Body of pancreas (tissue), 4 donors: ENCODE results near the gene MPL. TPM values are rescaled to one million over a fixed set of nuclear protein-coding genes. Genes with fewer than 3 reads are reported as not detected.

ENCODE experiments used
- ATAC-seq: fragments of 150-250 bp; one replicate; pipeline ENCODE4 v1.9.1; 2016
- DNase-seq, 4 donors: peaks; one replicate each; pipeline ENCODE4 v3.0.0-alpha.2; 2019
- H3K27ac ChIP-seq, 4 donors: fragments of 200-600 bp; sonication (generic); 1 replicate in 3 of 4; 2 replicates in 1 of 4; pipeline versions ENCODE4 v1.5.1 to v1.6.1; 2016 to 2019; ENCODE audit warnings: mild to moderate bottlenecking in 1 of 4, mixed read lengths in 1 of 4, moderate library complexity in 1 of 4
- H3K27me3 ChIP-seq, 2 donors: fragments of 200-600 bp; sonication (generic); one replicate each; pipeline ENCODE4 v1.6.0; 2016; ENCODE audit warnings: mild to moderate bottlenecking in 1 of 2
- H3K36me3 ChIP-seq, 2 donors: fragments of 200-600 bp; sonication (generic); replicated peaks in 1 of 2; 2 replicates each; pipeline ENCODE4 v1.5.1; 2016; ENCODE audit warnings: low read depth in 2 of 2; ENCODE audit not compliant: insufficient read depth in 1 of 2
- H3K4me1 ChIP-seq: fragments of 200-600 bp; sonication (generic); one replicate; pipeline ENCODE4 v1.6.0; 2016
- H3K4me3 ChIP-seq, 2 donors: fragments of 200-600 bp; sonication (generic); 1 replicate in 1 of 2; 2 replicates in 1 of 2; pipeline ENCODE4 v1.5.1; 2016 to 2019
- H3K9me3 ChIP-seq, 3 donors: fragments of 200-600 bp; sonication (generic); 1 replicate in 2 of 3; 2 replicates in 1 of 3; pipeline ENCODE4 v1.5.1; 2016
- POLR2A ChIP-seq, 3 donors: fragments of 450-650 bp; IDR thresholded peaks; one replicate each; pipeline ENCODE4 v1.6.1; 2016; ENCODE audit warnings: antibody characterized with exemption in 3 of 3, mild to moderate bottlenecking in 2 of 3
- WGBS, 2 donors: methylation state at CpG; one replicate each; pipeline ENCODE4 v1.1.5; 2017; 5-methylcytosine and 5-hydroxymethylcytosine counted together
- intact Hi-C: fragments of 100-400 bp; cut with DNase I; formaldehyde crosslinking; loops from one replicate; pipeline ENCODE4 v1.15.1; 2023
- total RNA-seq, 2 donors: library from RNA; depleted of rRNA; stranded (reverse); fragments of >200 nt; gene quantifications; one replicate each; pipeline ENCODE4 v1.1.0, GENCODE V29; 2016
- TF ChIP-seq, protein P1 (sequence below), 7 experiments: fragments of 450-650 bp in 4 of 7; fragments of 200-600 bp in 3 of 7; sonication (generic) in 3 of 7; IDR thresholded peaks; one replicate each; pipeline ENCODE4 v1.5.1; 2016 to 2019; ENCODE audit warnings: antibody characterized with exemption in 7 of 7

The MPL gene
- total RNA-seq, 2 donors from 2014 or later: not detected

DNA sequence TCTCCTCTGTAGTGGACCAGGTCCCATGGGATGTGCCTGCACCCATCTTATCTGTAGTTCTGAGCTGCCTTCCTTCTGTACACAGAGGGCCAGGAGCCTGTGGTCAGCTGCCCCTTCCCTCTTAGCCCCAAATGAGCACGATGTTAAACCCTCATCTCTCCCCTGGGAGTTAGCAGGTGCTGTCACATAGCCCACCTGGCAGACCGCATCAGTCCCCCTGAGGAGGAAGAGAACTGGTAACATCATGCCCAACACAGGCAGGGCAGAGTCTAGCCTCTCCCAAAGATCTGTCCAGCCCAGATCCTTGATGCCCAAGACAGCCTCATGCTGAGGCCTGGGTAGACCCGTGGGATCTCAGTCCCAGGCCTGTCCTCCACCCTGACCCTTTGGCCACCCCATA is 32.2 kb upstream of the MPL start:
- Histone ChIP-seq H3K36me3 (no peaks in the 10 kb centered on the region), H3K4me1 (no peaks in the 10 kb centered on the region), H3K4me3 (no peak overlapping the region), H3K27me3 (no peaks in the 10 kb centered on the region), H3K9me3 (no peaks in the 10 kb centered on the region), H3K27ac (no peak overlapping the region)
- 67 to 74% methylated on average over 1 to 3 of the region's 3 CpGs for WGBS, 2 donors
- intact Hi-C loops: no loop called here
- ATAC-seq: no peak
- no peak for TF ChIP-seq POLR2A (IDR thresholded peaks at IDR 0.05)
- TF ChIP-seq, protein P1, sequence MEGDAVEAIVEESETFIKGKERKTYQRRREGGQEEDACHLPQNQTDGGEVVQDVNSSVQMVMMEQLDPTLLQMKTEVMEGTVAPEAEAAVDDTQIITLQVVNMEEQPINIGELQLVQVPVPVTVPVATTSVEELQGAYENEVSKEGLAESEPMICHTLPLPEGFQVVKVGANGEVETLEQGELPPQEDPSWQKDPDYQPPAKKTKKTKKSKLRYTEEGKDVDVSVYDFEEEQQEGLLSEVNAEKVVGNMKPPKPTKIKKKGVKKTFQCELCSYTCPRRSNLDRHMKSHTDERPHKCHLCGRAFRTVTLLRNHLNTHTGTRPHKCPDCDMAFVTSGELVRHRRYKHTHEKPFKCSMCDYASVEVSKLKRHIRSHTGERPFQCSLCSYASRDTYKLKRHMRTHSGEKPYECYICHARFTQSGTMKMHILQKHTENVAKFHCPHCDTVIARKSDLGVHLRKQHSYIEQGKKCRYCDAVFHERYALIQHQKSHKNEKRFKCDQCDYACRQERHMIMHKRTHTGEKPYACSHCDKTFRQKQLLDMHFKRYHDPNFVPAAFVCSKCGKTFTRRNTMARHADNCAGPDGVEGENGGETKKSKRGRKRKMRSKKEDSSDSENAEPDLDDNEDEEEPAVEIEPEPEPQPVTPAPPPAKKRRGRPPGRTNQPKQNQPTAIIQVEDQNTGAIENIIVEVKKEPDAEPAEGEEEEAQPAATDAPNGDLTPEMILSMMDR (IDR thresholded peaks at IDR 0.05): no peak
- no peak for DNase-seq

DNA sequence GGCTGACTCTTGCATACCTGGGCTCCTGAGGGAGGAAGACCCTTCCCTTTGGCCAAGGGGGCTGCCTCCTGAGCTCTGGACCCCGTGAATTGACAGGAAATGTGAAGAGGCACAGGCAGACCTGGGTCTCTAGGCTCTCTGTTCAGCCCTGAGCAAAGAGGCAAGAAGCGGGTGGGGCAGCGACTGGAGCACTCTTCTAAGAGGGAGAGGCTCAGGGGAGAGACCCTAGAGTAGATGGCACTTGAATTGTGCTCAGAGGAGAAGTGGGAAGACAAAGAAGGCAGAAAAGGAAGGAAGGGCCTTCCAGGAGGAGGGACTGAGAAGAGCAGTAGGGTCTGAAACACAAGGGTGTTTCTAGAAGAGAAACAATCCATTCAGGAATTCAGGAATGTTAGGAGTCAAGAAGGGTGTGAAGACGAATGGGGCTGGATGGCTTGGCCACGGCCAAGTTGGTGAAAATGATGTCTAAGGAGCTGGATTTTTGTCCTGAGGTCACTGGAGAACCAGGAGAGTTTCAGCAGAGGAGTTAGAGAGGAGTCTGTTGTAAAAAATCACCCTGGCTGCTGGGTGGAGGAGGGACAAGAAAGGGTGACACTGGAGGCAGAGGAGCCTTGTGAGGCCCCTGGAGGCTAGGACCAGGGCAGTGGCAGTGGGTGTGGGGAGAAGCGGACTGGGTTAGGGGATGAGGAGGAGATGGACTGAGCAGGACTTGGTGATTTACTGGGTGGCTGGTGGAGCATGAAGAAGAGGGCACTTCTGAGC is 31.5 kb upstream of the MPL start:
- DNase-seq: no peak
- Histone ChIP-seq H3K4me1 (no peaks in the 10 kb centered on the region), H3K27ac (no peak overlapping the region), H3K36me3 (no peaks in the 10 kb centered on the region), H3K27me3 (no peaks in the 10 kb centered on the region), H3K4me3 (no peak overlapping the region), H3K9me3 (no peaks in the 10 kb centered on the region)
- no peak for ATAC-seq
- TF ChIP-seq, protein P1 (IDR thresholded peaks at IDR 0.05): no peak
- TF ChIP-seq POLR2A (IDR thresholded peaks at IDR 0.05): no peak
- whole genome bisulfite sequencing, 2 donors: 86 to 89% methylated on average over 6 of the region's 6 CpGs
- intact Hi-C loops: no loop called here

DNA sequence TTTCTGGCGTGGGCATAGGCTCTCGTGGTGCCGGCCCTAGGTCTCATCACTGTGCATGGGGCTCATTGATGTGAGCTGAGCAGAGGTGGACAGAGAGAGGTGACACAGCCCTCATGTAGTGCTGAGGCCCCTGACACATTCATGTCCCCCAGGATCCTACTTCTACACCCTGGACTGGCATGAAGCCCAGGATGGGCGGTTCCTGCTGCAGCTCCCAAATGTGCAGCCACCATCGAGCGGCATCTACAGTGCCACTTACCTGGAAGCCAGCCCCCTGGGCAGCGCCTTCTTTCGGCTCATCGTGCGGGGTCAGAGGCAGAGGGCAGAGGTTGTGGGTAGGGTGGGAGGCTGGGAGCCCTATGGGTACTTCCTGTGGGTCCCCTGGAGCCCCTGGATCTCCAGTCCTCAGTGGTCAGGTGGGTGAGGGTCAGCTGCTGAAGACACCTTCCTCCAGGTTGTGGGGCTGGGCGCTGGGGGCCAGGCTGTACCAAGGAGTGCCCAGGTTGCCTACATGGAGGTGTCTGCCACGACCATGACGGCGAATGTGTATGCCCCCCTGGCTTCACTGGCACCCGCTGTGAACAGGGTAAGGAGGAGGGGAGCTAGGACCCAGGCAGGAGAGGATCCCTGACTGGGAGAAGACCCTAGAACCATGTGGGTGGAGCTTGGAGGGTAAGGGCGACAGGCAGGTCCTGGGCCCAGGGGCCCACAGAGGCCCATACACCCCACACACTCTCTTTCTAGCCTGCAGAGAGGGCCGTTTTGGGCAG is 30.7 kb upstream of the MPL start:
- WGBS, 2 donors: 85 to 100% methylated on average over 4 to 16 of the region's 17 CpGs
- DNase-seq (no peak), ATAC-seq (no peak)
- no peaks in the 10 kb centered on the region for H3K27me3 ChIP-seq
- H3K36me3 ChIP-seq: no peaks in the 10 kb centered on the region
- H3K4me3 ChIP-seq: no peak overlapping the region
- TF ChIP-seq, protein P1 (IDR thresholded peaks at IDR 0.05): no peak
- H3K27ac ChIP-seq: no peak overlapping the region
- intact Hi-C loops: no loop called here
- H3K4me1 ChIP-seq: no peaks in the 10 kb centered on the region
- no peaks in the 10 kb centered on the region for H3K9me3 ChIP-seq

DNA sequence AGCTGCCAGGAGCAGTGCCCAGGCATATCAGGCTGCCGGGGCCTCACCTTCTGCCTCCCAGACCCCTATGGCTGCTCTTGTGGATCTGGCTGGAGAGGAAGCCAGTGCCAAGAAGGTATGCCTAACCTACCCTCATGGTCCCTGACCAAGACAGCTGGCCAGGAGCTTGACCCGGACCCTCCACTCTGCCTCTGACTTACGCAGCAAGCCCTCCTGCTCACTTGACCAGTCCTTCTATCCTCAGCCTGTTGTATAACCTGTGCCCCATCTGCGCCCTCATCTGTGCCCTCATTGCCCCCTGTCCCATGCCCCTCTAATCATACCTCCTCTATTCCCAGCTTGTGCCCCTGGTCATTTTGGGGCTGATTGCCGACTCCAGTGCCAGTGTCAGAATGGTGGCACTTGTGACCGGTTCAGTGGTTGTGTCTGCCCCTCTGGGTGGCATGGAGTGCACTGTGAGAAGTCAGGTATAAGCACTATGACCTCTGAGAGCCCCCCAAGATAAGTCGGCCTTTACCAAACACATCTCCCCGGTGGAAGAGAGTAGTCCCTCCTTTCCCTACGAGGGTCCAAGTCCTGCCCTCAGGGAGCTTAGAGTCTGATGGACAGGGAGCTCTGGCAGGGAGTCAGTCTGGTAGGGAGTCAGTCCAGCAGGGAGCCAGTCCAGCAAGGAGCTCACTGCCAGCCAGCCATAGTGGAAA is 30.0 kb upstream of the MPL start:
- ATAC-seq: no peak
- Histone ChIP-seq H3K27ac (no peak overlapping the region), H3K4me3 (no peak overlapping the region), H3K27me3 (no peaks in the 10 kb centered on the region), H3K36me3 (no peaks in the 10 kb centered on the region), H3K9me3 (no peaks in the 10 kb centered on the region), H3K4me1 (no peaks in the 10 kb centered on the region)
- intact Hi-C loops: no loop called here
- 87 to 91% methylated on average over 5 to 8 of the region's 9 CpGs for WGBS, 2 donors
- DNase-seq: no peak
- TF ChIP-seq POLR2A (IDR thresholded peaks at IDR 0.05): no peak
- TF ChIP-seq, protein P1 (IDR thresholded peaks at IDR 0.05): no peak
